Muscle layer of duodenum (tissue), 2 donors: ENCODE measurements around the gene RPL6.
"Not testable (repeated sequence)": the region's sequence is repeated elsewhere in the genome, so short reads cannot be mapped to it uniquely, and the experiment has no call there.

Experiments
- H3K27ac ChIP-seq: one replicate; pipeline ENCODE4 v1.7.0; 2013; ENCODE audit warnings: mild to moderate bottlenecking, low read length
- H3K27me3 ChIP-seq: one replicate; pipeline ENCODE4 v1.7.0; 2013; ENCODE audit warnings: low read depth, mild to moderate bottlenecking, control low read depth, low read length
- H3K36me3 ChIP-seq, 2 donors: one replicate each; pipeline ENCODE4 v1.7.0; 2013; ENCODE audit warnings: low read length in 2 of 2, control low read depth in 1 of 2, mild to moderate bottlenecking in 1 of 2; ENCODE audit not compliant: insufficient read depth in 2 of 2, control insufficient read depth in 1 of 2
- H3K4me1 ChIP-seq, 2 donors: one replicate each; pipeline ENCODE4 v1.7.0; 2013; ENCODE audit warnings: low read length in 2 of 2, mild to moderate bottlenecking in 2 of 2, control low read depth in 1 of 2, moderate library complexity in 1 of 2; ENCODE audit not compliant: insufficient read depth in 2 of 2, control insufficient read depth in 1 of 2
- H3K4me3 ChIP-seq, 2 donors: one replicate each; pipeline ENCODE4 v1.7.0; 2013; ENCODE audit warnings: low read length in 2 of 2, low read depth in 1 of 2, mild to moderate bottlenecking in 1 of 2
- H3K9me3 ChIP-seq, 2 donors: one replicate each; pipeline ENCODE4 v1.7.0; 2013; ENCODE audit warnings: low read length in 2 of 2, control low read depth in 1 of 2, mild to moderate bottlenecking in 1 of 2; ENCODE audit not compliant: control insufficient read depth in 1 of 2
- donor health status: healthy.

RPL6 gene

GRCh38 chr12:112439769-112440168 is 30.4 kb upstream of the RPL6 start:
- Histone ChIP-seq H3K27ac (no peak overlapping the region), H3K27me3 (no peaks in the 10 kb centered on the region), H3K36me3 (no peaks in the 10 kb centered on the region), H3K9me3 (no peaks in the 10 kb centered on the region), H3K4me1 (no peaks in the 10 kb centered on the region), H3K4me3 (no peak overlapping the region)

DNA sequence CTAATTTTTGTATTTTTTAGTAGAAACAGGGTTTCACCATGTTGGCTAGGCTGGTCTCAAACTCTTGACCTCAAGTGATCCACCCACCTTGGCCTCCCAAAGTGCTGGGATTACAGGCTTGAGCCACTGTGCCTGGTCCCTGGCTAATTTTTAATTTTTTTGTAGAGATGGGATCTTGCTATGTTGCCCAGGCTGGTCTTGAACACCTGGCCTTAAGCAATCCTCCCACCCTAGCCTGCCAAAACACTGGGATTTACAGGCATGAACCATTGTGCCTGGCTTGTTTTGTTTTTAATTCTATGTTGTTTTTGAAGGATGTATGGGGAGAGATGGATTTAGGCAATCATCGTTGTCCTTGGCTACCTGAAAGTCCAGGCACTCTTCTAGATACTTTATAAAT is 29.2 kb upstream of the RPL6 start:
- H3K36me3 ChIP-seq, H3K27ac ChIP-seq, H3K27me3 ChIP-seq, H3K4me3 ChIP-seq, H3K4me1 ChIP-seq, H3K9me3 ChIP-seq: not testable (repeated sequence)

- Histone ChIP-seq H3K27me3 (no peaks in the 10 kb centered on the region), H3K27ac (no peak overlapping the region), H3K36me3 (no peaks in the 10 kb centered on the region), H3K9me3 (no peaks in the 10 kb centered on the region), H3K4me3 (no peak overlapping the region), H3K4me1 (no peaks in the 10 kb centered on the region)
Observed at GRCh38 chr12:112433551-112433950, 24.1 kb upstream of the RPL6 start.

- no peaks in the 10 kb centered on the region for H3K36me3 ChIP-seq
- H3K4me1 ChIP-seq: no peaks in the 10 kb centered on the region
Observed at GRCh38 chr12:112431965-112432364, 22.6 kb upstream of the RPL6 start.

GRCh38 chr12:112430929-112431328 is 21.5 kb upstream of the RPL6 start:
- Histone ChIP-seq H3K4me1 (no peaks in the 10 kb centered on the region), H3K36me3 (no peaks in the 10 kb centered on the region), H3K9me3 (no peaks in the 10 kb centered on the region), H3K27ac (no peak overlapping the region), H3K4me3 (no peak overlapping the region), H3K27me3 (no peaks in the 10 kb centered on the region)

More at GRCh38 chr12:112431965-112432364, 22.6 kb upstream of the RPL6 start:
- Histone ChIP-seq H3K9me3 (no peaks in the 10 kb centered on the region), H3K4me3 (no peak overlapping the region), H3K27ac (no peak overlapping the region), H3K27me3 (no peaks in the 10 kb centered on the region)

DNA sequence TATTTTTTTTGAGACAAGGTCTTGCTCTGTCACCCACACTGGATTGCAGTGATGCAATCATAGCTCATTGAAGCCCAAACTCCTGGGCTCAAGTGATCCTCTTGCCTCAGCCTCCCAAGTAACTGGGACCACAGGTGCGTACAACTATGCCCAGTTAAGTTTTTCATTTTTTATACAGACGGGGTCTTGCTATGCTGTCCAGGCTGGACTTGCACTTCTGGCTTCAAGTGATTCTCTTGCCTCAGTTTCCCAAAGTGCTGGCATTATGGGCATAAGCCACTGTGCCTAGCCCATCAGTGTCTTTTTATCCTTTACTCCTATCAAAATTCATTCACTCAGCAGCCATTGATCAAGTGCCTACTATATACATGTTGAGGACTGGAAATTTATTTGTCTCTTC is 18.4 kb upstream of the RPL6 start:
- H3K27ac ChIP-seq: no peak overlapping the region
- no peaks in the 10 kb centered on the region for H3K9me3 ChIP-seq
- H3K36me3 ChIP-seq: peaks cover 0 to 4% of the 10 kb centered on the region in 2 donors
- peaks cover 0 to 9% of the 10 kb centered on the region in 2 donors for H3K4me1 ChIP-seq
- no peak overlapping the region for H3K4me3 ChIP-seq
- no peaks in the 10 kb centered on the region for H3K27me3 ChIP-seq

DNA sequence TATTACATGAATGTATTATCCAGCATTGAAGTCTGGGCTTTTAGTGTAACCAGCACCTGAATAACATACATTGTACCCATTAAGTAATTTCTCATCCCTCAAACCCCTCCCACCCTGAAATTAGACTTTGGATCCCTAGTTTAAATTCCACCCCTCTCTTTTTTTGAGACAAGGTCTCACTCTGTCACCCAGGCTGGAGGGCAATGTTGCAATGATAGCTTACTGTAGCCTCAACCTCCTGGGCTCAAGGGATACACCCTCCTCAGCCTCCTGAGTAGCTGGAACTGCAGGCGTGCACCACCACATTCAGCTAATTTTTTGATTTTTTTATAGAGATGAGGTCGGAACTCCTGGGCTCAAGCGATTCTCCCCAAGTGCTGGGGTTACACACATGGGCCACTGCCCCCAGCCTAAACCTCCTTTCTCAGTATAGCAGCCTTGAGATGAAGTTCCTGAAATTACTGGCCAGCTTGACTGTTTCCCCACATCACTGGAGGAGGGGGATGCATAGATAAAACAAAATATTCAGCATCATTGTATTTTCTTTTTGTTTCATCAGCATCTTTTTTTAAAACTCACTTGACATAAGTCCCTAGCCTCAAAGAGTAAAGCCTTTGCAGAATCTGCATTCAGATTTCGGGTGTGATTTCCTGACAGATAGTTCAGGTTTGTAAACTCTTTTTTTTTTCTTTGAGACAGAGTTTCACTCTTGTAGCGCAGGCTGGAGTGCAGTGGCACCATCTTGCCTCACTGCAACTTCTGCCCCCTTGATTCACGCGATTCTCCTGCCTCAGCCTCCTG is 16.4 kb upstream of the RPL6 start:
- Histone ChIP-seq H3K36me3 (peaks cover 0 to 4% of the 10 kb centered on the region in 2 donors), H3K4me1 (peaks cover 4 to 25% of the 10 kb centered on the region in 2 donors), H3K4me3 (no peak overlapping the region), H3K27ac (no peak overlapping the region), H3K27me3 (no peaks in the 10 kb centered on the region), H3K9me3 (no peaks in the 10 kb centered on the region)

- Histone ChIP-seq H3K27ac (no peak overlapping the region), H3K9me3 (no peaks in the 10 kb centered on the region), H3K4me3 (no peak overlapping the region), H3K36me3 (peaks cover 0 to 12% of the 10 kb centered on the region in 2 donors), H3K4me1 (peaks cover 10 to 38% of the 10 kb centered on the region in 2 donors), H3K27me3 (no peaks in the 10 kb centered on the region)
Observed at GRCh38 chr12:112424126-112424525, 14.7 kb upstream of the RPL6 start.

DNA sequence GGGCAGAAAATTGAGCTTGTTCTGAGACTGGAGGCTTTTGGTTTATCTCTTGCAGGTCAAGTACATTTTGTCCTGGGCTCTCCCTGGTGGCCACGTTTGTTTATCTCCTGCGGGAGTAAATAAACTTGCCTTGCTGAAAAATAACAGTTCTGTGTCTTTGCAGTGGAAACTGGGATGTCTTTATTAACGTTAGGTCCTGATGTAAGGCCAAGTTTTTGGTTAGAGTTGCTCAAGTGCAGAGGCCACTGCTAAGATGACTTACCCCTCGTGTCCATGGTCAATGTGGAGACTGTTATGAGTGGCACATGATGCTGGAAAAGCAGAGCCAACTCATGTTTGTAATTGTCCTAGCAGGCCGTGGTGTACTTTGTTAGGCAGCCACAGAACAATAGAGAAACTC is 13.1 kb upstream of the RPL6 start:
- Histone ChIP-seq H3K9me3 (no peaks in the 10 kb centered on the region), H3K36me3 (peaks cover 0 to 16% of the 10 kb centered on the region in 2 donors), H3K27me3 (no peaks in the 10 kb centered on the region), H3K27ac (no peak overlapping the region), H3K4me3 (no peak overlapping the region), H3K4me1 (peaks cover 10 to 44% of the 10 kb centered on the region in 2 donors)

DNA sequence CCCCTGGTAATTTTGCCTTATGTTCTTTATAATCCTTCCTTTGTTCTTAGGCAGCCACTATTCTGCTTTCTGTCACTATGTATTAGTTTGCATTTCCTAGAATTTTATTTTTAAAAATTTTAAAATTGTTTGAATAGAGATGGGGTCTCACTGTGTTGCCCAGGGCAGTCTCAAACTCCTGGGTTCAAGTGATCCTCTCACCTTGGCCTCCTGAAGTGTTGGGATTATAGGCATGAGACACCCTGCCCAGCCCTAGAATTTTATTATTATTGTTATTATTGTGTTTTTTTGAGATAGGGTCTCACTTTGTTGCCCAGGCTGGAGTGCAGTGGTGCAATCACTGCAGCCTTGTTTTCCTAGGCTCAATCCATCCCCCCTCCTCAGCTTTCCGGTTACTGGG is 12.0 kb upstream of the RPL6 start:
- H3K27me3 ChIP-seq: no peaks in the 10 kb centered on the region
- H3K4me3 ChIP-seq: no peak overlapping the region
- H3K27ac ChIP-seq: no peak overlapping the region
- H3K36me3 ChIP-seq: peaks cover 0 to 16% of the 10 kb centered on the region in 2 donors
- H3K9me3 ChIP-seq: no peaks in the 10 kb centered on the region
- H3K4me1 ChIP-seq: peaks cover 10 to 44% of the 10 kb centered on the region in 2 donors

DNA sequence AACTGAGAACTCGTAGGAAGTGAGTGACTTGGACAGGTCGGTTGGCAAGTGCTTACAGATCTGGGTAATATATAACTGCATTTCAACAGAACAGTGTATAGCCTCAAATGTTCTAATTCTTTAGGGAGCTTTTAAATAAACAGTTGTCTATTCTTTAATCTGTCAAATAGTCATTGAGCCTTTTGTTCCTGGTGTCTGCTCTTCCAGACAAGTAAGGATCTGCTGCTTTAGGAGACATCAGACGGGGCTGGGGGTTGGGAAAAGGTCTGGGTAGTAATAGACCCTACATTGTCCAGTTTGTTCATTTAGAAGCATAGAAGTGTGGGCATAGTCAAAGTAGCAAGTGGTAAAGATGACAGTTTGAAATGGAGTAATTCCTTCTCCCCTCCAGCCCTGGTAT is 11.3 kb upstream of the RPL6 start:
- Histone ChIP-seq H3K9me3 (no peaks in the 10 kb centered on the region), H3K4me1 (peaks cover 10 to 44% of the 10 kb centered on the region in 2 donors), H3K27ac (no peak overlapping the region), H3K27me3 (no peaks in the 10 kb centered on the region), H3K36me3 (peaks cover 0 to 16% of the 10 kb centered on the region in 2 donors), H3K4me3 (no peak overlapping the region)
